ENCODE data around the gene CDKN2B. TPM values are rescaled to one million over a fixed set of nuclear protein-coding genes. Genes with fewer than 3 reads are reported as not detected.
"Not testable (repeated sequence)": the region's sequence is repeated elsewhere in the genome, so short reads cannot be mapped to it uniquely, and the experiment has no call there.

CDKN2B gene, protein sequence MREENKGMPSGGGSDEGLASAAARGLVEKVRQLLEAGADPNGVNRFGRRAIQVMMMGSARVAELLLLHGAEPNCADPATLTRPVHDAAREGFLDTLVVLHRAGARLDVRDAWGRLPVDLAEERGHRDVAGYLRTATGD
- not detected for total RNA-seq

- Histone ChIP-seq H3K36me3 (ENCODE audit: control insufficient read depth in 3 of 3, insufficient read depth in 3 of 3, low read length in 3 of 3) (peaks cover 4 to 9% (median 4%) of the 10 kb centered on the region in 3 donors), H3K9me3 (ENCODE audit: control insufficient read depth in 3 of 3, low read length in 3 of 3) (no peaks in the 10 kb centered on the region), H3K27ac (ENCODE audit: low read depth, low read length) (peak within 1 kb of the TSS; percentile 91), H3K4me3 (ENCODE audit: low read length in 3 of 3) (peak within 1 kb of the TSS; percentile 80 to 93 (median 92)), H3K4me1 (ENCODE audit: control insufficient read depth in 3 of 3, insufficient read depth in 3 of 3, low read length in 3 of 3) (peaks cover 3 to 14% (median 3%) of the 10 kb centered on the region in 3 donors), H3K27me3 (ENCODE audit: control insufficient read depth in 3 of 3, insufficient read depth in 3 of 3, low read length in 3 of 3) (peaks cover 5 to 18% (median 5%) of the 10 kb centered on the region in 3 donors), H3K9ac (ENCODE audit: low read depth in 1 of 3, low read length in 3 of 3) (peak within 1 kb of the TSS; percentile 79 to 92 (median 88))
Observed at GRCh38 chr9:22008717-22009505, at the start of gene CDKN2B. Gene CDKN2B (minus strand): TSS chr9:22009305. CDS start chr9:22008953, 352 bp downstream.

DNA sequence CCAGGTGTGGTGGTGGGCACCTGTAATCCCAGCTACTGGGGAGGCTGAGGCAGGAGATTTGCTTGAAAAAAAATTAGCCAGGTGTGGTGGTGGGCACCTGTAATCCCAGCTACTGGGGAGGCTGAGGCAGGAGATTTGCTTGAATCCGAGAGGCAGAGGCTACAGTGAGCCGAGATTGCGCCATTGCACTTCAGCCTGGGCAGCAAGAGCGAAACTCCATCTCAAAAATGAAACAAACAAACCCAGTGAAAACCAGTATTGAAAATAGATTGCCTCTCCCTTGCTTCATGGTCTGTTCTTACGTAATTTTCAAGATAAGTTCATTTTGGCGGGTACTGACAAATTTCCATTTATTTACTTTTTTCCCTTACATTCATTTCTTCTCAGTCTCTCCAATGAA lies 48.9 kb upstream of the CDKN2B start:
- not testable (repeated sequence) for H3K27me3 ChIP-seq (ENCODE audit: control insufficient read depth in 3 of 3, insufficient read depth in 3 of 3, low read length in 3 of 3); H3K9ac ChIP-seq (ENCODE audit: low read depth in 1 of 3, low read length in 3 of 3); H3K27ac ChIP-seq (ENCODE audit: low read depth, low read length); H3K36me3 ChIP-seq (ENCODE audit: control insufficient read depth in 3 of 3, insufficient read depth in 3 of 3, low read length in 3 of 3); H3K4me1 ChIP-seq (ENCODE audit: control insufficient read depth in 3 of 3, insufficient read depth in 3 of 3, low read length in 3 of 3); H3K9me3 ChIP-seq (ENCODE audit: control insufficient read depth in 3 of 3, low read length in 3 of 3); H3K4me3 ChIP-seq (ENCODE audit: low read length in 3 of 3)

DNA sequence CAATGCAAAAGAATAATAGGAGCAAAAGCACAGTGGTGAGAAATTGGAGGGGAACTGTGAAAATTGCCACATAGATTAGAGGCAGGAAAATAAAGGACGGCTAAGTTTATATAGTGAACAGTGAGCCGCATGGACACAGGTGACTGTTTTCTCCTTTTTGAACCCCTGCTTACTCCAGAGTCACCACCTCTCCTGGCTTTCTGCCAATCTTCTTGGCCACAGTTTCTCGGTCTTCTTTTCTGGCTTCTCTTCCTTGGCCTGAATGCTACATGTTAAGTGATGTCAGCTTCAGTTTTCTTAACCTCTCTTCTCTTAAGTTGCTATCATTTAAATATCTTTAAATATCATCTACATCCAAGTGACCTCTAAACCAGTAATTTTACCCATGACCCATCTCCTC lies 47.3 kb upstream of the CDKN2B start:
- Histone ChIP-seq H3K27me3 (ENCODE audit: control insufficient read depth in 3 of 3, insufficient read depth in 3 of 3, low read length in 3 of 3) (no peaks in the 10 kb centered on the region), H3K27ac (ENCODE audit: low read depth, low read length) (no peak overlapping the region), H3K9me3 (ENCODE audit: control insufficient read depth in 3 of 3, low read length in 3 of 3) (no peaks in the 10 kb centered on the region), H3K4me3 (ENCODE audit: low read length in 3 of 3) (no peak overlapping the region), H3K4me1 (ENCODE audit: control insufficient read depth in 3 of 3, insufficient read depth in 3 of 3, low read length in 3 of 3) (peaks cover 0 to 4% (median 0%) of the 10 kb centered on the region in 3 donors), H3K36me3 (ENCODE audit: control insufficient read depth in 3 of 3, insufficient read depth in 3 of 3, low read length in 3 of 3) (no peaks in the 10 kb centered on the region), H3K9ac (ENCODE audit: low read depth in 1 of 3, low read length in 3 of 3) (no peak overlapping the region)

GRCh38 chr9:22055090-22055489 lies 46.0 kb upstream of the CDKN2B start:
- peaks cover 0 to 12% (median 2%) of the 10 kb centered on the region in 3 donors for H3K4me1 ChIP-seq (ENCODE audit: control insufficient read depth in 3 of 3, insufficient read depth in 3 of 3, low read length in 3 of 3)
- no peak overlapping the region for H3K9ac ChIP-seq (ENCODE audit: low read depth in 1 of 3, low read length in 3 of 3)
- no peak overlapping the region for H3K4me3 ChIP-seq (ENCODE audit: low read length in 3 of 3)
- no peaks in the 10 kb centered on the region for H3K36me3 ChIP-seq (ENCODE audit: control insufficient read depth in 3 of 3, insufficient read depth in 3 of 3, low read length in 3 of 3)
- no peak overlapping the region for H3K27ac ChIP-seq (ENCODE audit: low read depth, low read length)
- no peaks in the 10 kb centered on the region for H3K27me3 ChIP-seq (ENCODE audit: control insufficient read depth in 3 of 3, insufficient read depth in 3 of 3, low read length in 3 of 3)
- H3K9me3 ChIP-seq (ENCODE audit: control insufficient read depth in 3 of 3, low read length in 3 of 3): no peaks in the 10 kb centered on the region

GRCh38 chr9:22054529-22054928 lies 45.4 kb upstream of the CDKN2B start:
- Histone ChIP-seq H3K27me3 (ENCODE audit: control insufficient read depth in 3 of 3, insufficient read depth in 3 of 3, low read length in 3 of 3) (no peaks in the 10 kb centered on the region), H3K27ac (ENCODE audit: low read depth, low read length) (no peak overlapping the region)

GRCh38 chr9:22054076-22054475 lies 45.0 kb upstream of the CDKN2B start:
- H3K27ac ChIP-seq (ENCODE audit: low read depth, low read length): no peak overlapping the region
- peaks cover 0 to 12% (median 2%) of the 10 kb centered on the region in 3 donors for H3K4me1 ChIP-seq (ENCODE audit: control insufficient read depth in 3 of 3, insufficient read depth in 3 of 3, low read length in 3 of 3)
- H3K27me3 ChIP-seq (ENCODE audit: control insufficient read depth in 3 of 3, insufficient read depth in 3 of 3, low read length in 3 of 3): no peaks in the 10 kb centered on the region
- H3K36me3 ChIP-seq (ENCODE audit: control insufficient read depth in 3 of 3, insufficient read depth in 3 of 3, low read length in 3 of 3): no peaks in the 10 kb centered on the region
- no peaks in the 10 kb centered on the region for H3K9me3 ChIP-seq (ENCODE audit: control insufficient read depth in 3 of 3, low read length in 3 of 3)
- H3K4me3 ChIP-seq (ENCODE audit: low read length in 3 of 3): no peak overlapping the region
- H3K9ac ChIP-seq (ENCODE audit: low read depth in 1 of 3, low read length in 3 of 3): no peak overlapping the region

More at GRCh38 chr9:22054529-22054928, 45.4 kb upstream of the CDKN2B start:
- Histone ChIP-seq H3K9me3 (ENCODE audit: control insufficient read depth in 3 of 3, low read length in 3 of 3) (no peaks in the 10 kb centered on the region), H3K4me3 (ENCODE audit: low read length in 3 of 3) (no peak overlapping the region), H3K36me3 (ENCODE audit: control insufficient read depth in 3 of 3, insufficient read depth in 3 of 3, low read length in 3 of 3) (no peaks in the 10 kb centered on the region), H3K4me1 (ENCODE audit: control insufficient read depth in 3 of 3, insufficient read depth in 3 of 3, low read length in 3 of 3) (peaks cover 0 to 12% (median 2%) of the 10 kb centered on the region in 3 donors), H3K9ac (ENCODE audit: low read depth in 1 of 3, low read length in 3 of 3) (no peak overlapping the region)

DNA sequence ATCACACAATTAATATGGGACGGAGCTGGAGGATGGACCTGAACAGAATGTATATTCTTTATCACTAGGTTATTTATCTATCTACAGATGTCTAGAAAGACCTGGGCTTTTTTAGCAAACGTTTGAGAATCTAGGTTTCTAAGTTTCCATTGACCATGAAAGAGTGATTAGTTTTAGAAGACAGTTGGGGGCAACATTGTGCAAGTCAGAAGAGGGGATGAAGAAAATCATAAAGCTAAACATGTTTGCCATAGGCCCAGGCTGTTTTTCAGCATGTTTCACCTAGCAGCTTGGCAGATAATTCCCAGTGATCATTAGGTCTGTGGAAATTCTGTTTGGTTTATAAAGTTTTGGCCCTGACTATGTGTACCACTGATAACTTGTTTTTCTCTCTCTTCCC lies 44.1 kb upstream of the CDKN2B start:
- H3K4me3 ChIP-seq (ENCODE audit: low read length in 3 of 3): no peak overlapping the region
- H3K9me3 ChIP-seq (ENCODE audit: control insufficient read depth in 3 of 3, low read length in 3 of 3): no peaks in the 10 kb centered on the region
- no peak overlapping the region for H3K9ac ChIP-seq (ENCODE audit: low read depth in 1 of 3, low read length in 3 of 3)
- H3K27ac ChIP-seq (ENCODE audit: low read depth, low read length): no peak overlapping the region
- H3K36me3 ChIP-seq (ENCODE audit: control insufficient read depth in 3 of 3, insufficient read depth in 3 of 3, low read length in 3 of 3): no peaks in the 10 kb centered on the region
- peaks cover 0 to 12% (median 2%) of the 10 kb centered on the region in 3 donors for H3K4me1 ChIP-seq (ENCODE audit: control insufficient read depth in 3 of 3, insufficient read depth in 3 of 3, low read length in 3 of 3)
- no peaks in the 10 kb centered on the region for H3K27me3 ChIP-seq (ENCODE audit: control insufficient read depth in 3 of 3, insufficient read depth in 3 of 3, low read length in 3 of 3)

- no peak overlapping the region for H3K4me3 ChIP-seq (ENCODE audit: low read length in 3 of 3)
- H3K27ac ChIP-seq (ENCODE audit: low read depth, low read length): no peak overlapping the region
- peaks cover 0 to 12% (median 2%) of the 10 kb centered on the region in 3 donors for H3K4me1 ChIP-seq (ENCODE audit: control insufficient read depth in 3 of 3, insufficient read depth in 3 of 3, low read length in 3 of 3)
- H3K36me3 ChIP-seq (ENCODE audit: control insufficient read depth in 3 of 3, insufficient read depth in 3 of 3, low read length in 3 of 3): no peaks in the 10 kb centered on the region
- no peaks in the 10 kb centered on the region for H3K27me3 ChIP-seq (ENCODE audit: control insufficient read depth in 3 of 3, insufficient read depth in 3 of 3, low read length in 3 of 3)
- H3K9me3 ChIP-seq (ENCODE audit: control insufficient read depth in 3 of 3, low read length in 3 of 3): no peaks in the 10 kb centered on the region
- H3K9ac ChIP-seq (ENCODE audit: low read depth in 1 of 3, low read length in 3 of 3): no peak overlapping the region
Observed at GRCh38 chr9:22052376-22052945, 43.4 kb upstream of the CDKN2B start.

GRCh38 chr9:22050924-22051323 lies 41.8 kb upstream of the CDKN2B start:
- Histone ChIP-seq H3K9me3 (ENCODE audit: control insufficient read depth in 3 of 3, low read length in 3 of 3) (no peaks in the 10 kb centered on the region), H3K36me3 (ENCODE audit: control insufficient read depth in 3 of 3, insufficient read depth in 3 of 3, low read length in 3 of 3) (no peaks in the 10 kb centered on the region), H3K27ac (ENCODE audit: low read depth, low read length) (no peak overlapping the region), H3K4me3 (ENCODE audit: low read length in 3 of 3) (no peak overlapping the region), H3K4me1 (ENCODE audit: control insufficient read depth in 3 of 3, insufficient read depth in 3 of 3, low read length in 3 of 3) (peaks cover 0 to 12% (median 2%) of the 10 kb centered on the region in 3 donors), H3K27me3 (ENCODE audit: control insufficient read depth in 3 of 3, insufficient read depth in 3 of 3, low read length in 3 of 3) (no peaks in the 10 kb centered on the region), H3K9ac (ENCODE audit: low read depth in 1 of 3, low read length in 3 of 3) (no peak overlapping the region)

- Histone ChIP-seq H3K27me3 (ENCODE audit: control insufficient read depth in 3 of 3, insufficient read depth in 3 of 3, low read length in 3 of 3) (no peaks in the 10 kb centered on the region), H3K27ac (ENCODE audit: low read depth, low read length) (no peak overlapping the region), H3K36me3 (ENCODE audit: control insufficient read depth in 3 of 3, insufficient read depth in 3 of 3, low read length in 3 of 3) (no peaks in the 10 kb centered on the region), H3K9me3 (ENCODE audit: control insufficient read depth in 3 of 3, low read length in 3 of 3) (no peaks in the 10 kb centered on the region), H3K9ac (ENCODE audit: low read depth in 1 of 3, low read length in 3 of 3) (no peak overlapping the region), H3K4me3 (ENCODE audit: low read length in 3 of 3) (no peak overlapping the region), H3K4me1 (ENCODE audit: control insufficient read depth in 3 of 3, insufficient read depth in 3 of 3, low read length in 3 of 3) (peaks cover 0 to 12% (median 2%) of the 10 kb centered on the region in 3 donors)
Observed at GRCh38 chr9:22049411-22049810, 40.3 kb upstream of the CDKN2B start.

All from skeletal muscle tissue (tissue), 4 donors.